K562 (cell line): Measurements from ENCODE around the gene DNAJC30. TPM values are rescaled to one million over a fixed set of nuclear protein-coding genes. Genes with fewer than 3 reads are reported as not detected.

Experiments
- BRD9 ChIP-seq: fragments of 450-650 bp; IDR thresholded peaks from 2 replicates; pipeline ENCODE4 v1.6.1; 2018; ENCODE audit warnings: low read depth; ENCODE audit not compliant: partially characterized antibody
- BRF2 ChIP-seq: IDR thresholded peaks from 3 replicates; pipeline ENCODE4 v1.6.1; 2011; ENCODE audit warnings: borderline replicate concordance, mild to moderate bottlenecking; ENCODE audit not compliant: insufficient read length, insufficient read depth
- CBFB ChIP-seq: sonication (generic); formaldehyde crosslinking; IDR thresholded peaks from 2 replicates; pipeline ENCODE4 v1.4.0; 2020; ENCODE audit warnings: mild to moderate bottlenecking, missing genetic modification reagents
- CXXC5 ChIP-seq: fragments of 250-450 bp; sonication (Bioruptor Pico); IDR thresholded peaks from 2 replicates; pipeline ENCODE4 v1.8.0; 2022; ENCODE audit warnings: inconsistent platforms, mild to moderate bottlenecking, moderate library complexity
- EP400 ChIP-seq: fragments of 450-650 bp; IDR thresholded peaks from 2 replicates; pipeline ENCODE4 v1.6.1; 2017; ENCODE audit warnings: antibody characterized with exemption, mild to moderate bottlenecking, moderate library complexity
- JUN ChIP-seq, 2 experiments: sonication (generic) in 1 of 2; formaldehyde crosslinking in 1 of 2; IDR thresholded peaks; 2 replicates each; pipeline versions ENCODE4 v1.6.1 to v1.8.0; 2012 to 2022; ENCODE audit warnings: borderline replicate concordance in 2 of 2, mild to moderate bottlenecking in 2 of 2, improper control_type of control experiment in 1 of 2, low read depth in 1 of 2, low read length in 1 of 2, missing genetic modification reagents in 1 of 2
- MCM3 ChIP-seq: fragments of 450-650 bp; IDR thresholded peaks from 2 replicates; pipeline ENCODE4 v1.6.1; 2016
- MEIS2 ChIP-seq: fragments of 450-650 bp; IDR thresholded peaks from 2 replicates; pipeline ENCODE4 v1.6.1; 2014; ENCODE audit warnings: mild to moderate bottlenecking; ENCODE audit not compliant: partially characterized antibody
- TCF7 ChIP-seq: sonication (generic); IDR thresholded peaks from 2 replicates; pipeline ENCODE4 v1.6.1; 2016; ENCODE audit warnings: antibody characterized with exemption, borderline replicate concordance
- TEAD1 ChIP-seq, 2 experiments: fragments of 450-650 bp in 1 of 2; sonication (generic) in 1 of 2; formaldehyde crosslinking; IDR thresholded peaks; 2 replicates each; pipeline versions ENCODE4 v1.4.0 to v1.8.0; 2020 to 2022; ENCODE audit warnings: mild to moderate bottlenecking in 2 of 2, missing genetic modification reagents in 1 of 2
- VEZF1 ChIP-seq: fragments of 200-800 bp; sonication (Bioruptor generic); IDR thresholded peaks from 2 replicates; pipeline ENCODE4 v1.6.1; 2017; ENCODE audit warnings: missing genetic modification characterization, missing compliant biosample characterization
- polyA plus RNA-seq, 8 experiments: library from polyadenylated mRNA; depleted of rRNA in 4 of 8; stranded (reverse) in 5 of 8; unstranded in 3 of 8; fragments of >200 nt; fragmentation: Nextera tagmentation in 2 of 8; fragmentation: Illumina TruSeq in 1 of 8; extraction: Ambion mirVana in 2 of 8; extraction: Trizol in 1 of 8; gene quantifications; 2 replicates each; pipeline versions ENCODE4 v1.2.1 to v1.2.3, GENCODE V29; 2011 to 2014; ENCODE audit warnings: inconsistent platforms in 1 of 8, missing spikeins in 1 of 8
- total RNA-seq, 7 experiments: library from RNA; depleted of rRNA in 6 of 7; stranded (reverse); fragments of >200 nt in 6 of 7; fragmentation: Illumina TruSeq in 2 of 7; extraction: Trizol in 2 of 7; gene quantifications; 2 replicates each; pipeline versions ENCODE4 v1.2.1 to v1.2.3, GENCODE V29; 2011 to 2021; ENCODE audit warnings: low replicate concordance in 1 of 7
- TF ChIP-seq, protein P1 (sequence below): fragments of 450-650 bp; IDR thresholded peaks from 2 replicates; pipeline ENCODE4 v1.6.1; 2016; ENCODE audit warnings: low read depth
- TF ChIP-seq, protein P2 (sequence below): fragments of 200-800 bp; sonication (Bioruptor generic); IDR thresholded peaks from 2 replicates; pipeline ENCODE4 v1.6.1; 2017; ENCODE audit warnings: missing genetic modification characterization, missing compliant biosample characterization

Gene DNAJC30
- total and polyA plus RNA-seq, 9 of the 15 experiments (the other 6 are each of a cell fraction or from before 2014, with no cell fraction given) = 1.1 to 11.3 (median 4.6) TPM

GRCh38 chr7:73683788-73684693 lies 788 bp upstream of the DNAJC30 start (continued):
- TF ChIP-seq MEIS2 = peak; percentile 81
- TF ChIP-seq VEZF1 (CRISPR knock-in tag) = peak; percentile 62
- no peak for TF ChIP-seq MCM3
- TF ChIP-seq, protein P1, sequence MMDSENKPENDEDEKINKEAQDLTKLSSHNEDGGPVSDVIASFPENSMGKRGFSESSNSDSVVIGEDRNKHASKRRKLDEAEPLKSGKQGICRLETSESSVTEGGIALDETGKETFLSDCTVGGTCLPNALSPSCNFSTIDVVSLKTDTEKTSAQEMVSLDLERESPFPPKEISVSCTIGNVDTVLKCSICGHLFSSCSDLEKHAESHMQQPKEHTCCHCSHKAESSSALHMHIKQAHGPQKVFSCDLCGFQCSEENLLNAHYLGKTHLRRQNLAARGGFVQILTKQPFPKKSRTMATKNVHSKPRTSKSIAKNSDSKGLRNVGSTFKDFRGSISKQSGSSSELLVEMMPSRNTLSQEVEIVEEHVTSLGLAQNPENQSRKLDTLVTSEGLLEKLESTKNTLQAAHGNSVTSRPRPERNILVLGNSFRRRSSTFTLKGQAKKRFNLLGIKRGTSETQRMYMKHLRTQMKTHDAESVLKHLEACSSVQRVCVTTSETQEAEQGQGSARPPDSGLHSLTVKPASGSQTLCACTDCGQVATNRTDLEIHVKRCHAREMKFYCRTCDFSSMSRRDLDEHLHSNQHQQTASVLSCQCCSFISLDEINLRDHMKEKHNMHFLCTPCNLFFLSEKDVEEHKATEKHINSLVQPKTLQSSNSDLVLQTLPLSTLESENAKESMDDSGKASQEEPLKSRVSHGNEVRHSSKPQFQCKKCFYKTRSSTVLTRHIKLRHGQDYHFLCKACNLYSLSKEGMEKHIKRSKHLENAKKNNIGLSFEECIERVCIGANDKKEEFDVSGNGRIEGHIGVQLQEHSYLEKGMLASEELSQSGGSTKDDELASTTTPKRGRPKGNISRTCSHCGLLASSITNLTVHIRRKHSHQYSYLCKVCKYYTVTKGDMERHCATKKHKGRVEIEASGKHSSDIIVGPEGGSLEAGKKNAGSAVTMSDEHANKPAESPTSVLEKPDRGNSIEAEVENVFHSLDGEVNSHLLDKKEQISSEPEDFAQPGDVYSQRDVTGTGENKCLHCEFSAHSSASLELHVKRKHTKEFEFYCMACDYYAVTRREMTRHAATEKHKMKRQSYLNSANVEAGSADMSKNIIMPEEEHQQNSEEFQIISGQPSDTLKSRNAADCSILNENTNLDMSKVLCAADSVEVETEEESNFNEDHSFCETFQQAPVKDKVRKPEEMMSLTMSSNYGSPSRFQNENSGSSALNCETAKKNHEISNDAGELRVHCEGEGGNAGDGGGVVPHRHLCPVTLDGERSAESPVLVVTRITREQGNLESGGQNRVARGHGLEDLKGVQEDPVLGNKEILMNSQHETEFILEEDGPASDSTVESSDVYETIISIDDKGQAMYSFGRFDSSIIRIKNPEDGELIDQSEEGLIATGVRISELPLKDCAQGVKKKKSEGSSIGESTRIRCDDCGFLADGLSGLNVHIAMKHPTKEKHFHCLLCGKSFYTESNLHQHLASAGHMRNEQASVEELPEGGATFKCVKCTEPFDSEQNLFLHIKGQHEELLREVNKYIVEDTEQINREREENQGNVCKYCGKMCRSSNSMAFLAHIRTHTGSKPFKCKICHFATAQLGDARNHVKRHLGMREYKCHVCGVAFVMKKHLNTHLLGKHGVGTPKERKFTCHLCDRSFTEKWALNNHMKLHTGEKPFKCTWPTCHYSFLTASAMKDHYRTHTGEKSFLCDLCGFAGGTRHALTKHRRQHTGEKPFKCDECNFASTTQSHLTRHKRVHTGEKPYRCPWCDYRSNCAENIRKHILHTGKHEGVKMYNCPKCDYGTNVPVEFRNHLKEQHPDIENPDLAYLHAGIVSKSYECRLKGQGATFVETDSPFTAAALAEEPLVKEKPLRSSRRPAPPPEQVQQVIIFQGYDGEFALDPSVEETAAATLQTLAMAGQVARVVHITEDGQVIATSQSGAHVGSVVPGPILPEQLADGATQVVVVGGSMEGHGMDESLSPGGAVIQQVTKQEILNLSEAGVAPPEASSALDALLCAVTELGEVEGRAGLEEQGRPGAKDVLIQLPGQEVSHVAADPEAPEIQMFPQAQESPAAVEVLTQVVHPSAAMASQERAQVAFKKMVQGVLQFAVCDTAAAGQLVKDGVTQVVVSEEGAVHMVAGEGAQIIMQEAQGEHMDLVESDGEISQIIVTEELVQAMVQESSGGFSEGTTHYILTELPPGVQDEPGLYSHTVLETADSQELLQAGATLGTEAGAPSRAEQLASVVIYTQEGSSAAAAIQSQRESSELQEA = no peak
- TF ChIP-seq JUN (IDR thresholded peaks at IDR 0.05; ENCODE audit: borderline replicate concordance, low read depth, low read length) = no peak
- 0 out of 2 replicates have a peak, but pooled peaks have one; percentile 78 for TF ChIP-seq JUN (CRISPR knock-in tag; IDR thresholded peaks at IDR 0.05; ENCODE audit: borderline replicate concordance)
- no peak for TF ChIP-seq BRD9
- TF ChIP-seq EP400 = peak; percentile 83
- no peak for TF ChIP-seq TCF7
- no peak for TF ChIP-seq BRF2
- peak; percentile 16 for TF ChIP-seq CXXC5 (CRISPR knock-in tag)
- TF ChIP-seq, protein P2, sequence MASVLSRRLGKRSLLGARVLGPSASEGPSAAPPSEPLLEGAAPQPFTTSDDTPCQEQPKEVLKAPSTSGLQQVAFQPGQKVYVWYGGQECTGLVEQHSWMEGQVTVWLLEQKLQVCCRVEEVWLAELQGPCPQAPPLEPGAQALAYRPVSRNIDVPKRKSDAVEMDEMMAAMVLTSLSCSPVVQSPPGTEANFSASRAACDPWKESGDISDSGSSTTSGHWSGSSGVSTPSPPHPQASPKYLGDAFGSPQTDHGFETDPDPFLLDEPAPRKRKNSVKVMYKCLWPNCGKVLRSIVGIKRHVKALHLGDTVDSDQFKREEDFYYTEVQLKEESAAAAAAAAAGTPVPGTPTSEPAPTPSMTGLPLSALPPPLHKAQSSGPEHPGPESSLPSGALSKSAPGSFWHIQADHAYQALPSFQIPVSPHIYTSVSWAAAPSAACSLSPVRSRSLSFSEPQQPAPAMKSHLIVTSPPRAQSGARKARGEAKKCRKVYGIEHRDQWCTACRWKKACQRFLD (CRISPR knock-in tag) = 0 out of 2 replicates have a peak, but pooled peaks have one; percentile 83
- TF ChIP-seq TEAD1 (CRISPR knock-in tag; IDR thresholded peaks at IDR 0.05) = peak in 1 of 2 experiments; percentile 84; a peak in 2 of 4 replicates
- TF ChIP-seq CBFB (CRISPR knock-in tag) = 0 out of 2 replicates have a peak, but pooled peaks have one; percentile 9
